Gastroesophageal sphincter (tissue), 4 donors: ENCODE results near the gene SYT14. TPM values are rescaled to one million over a fixed set of nuclear protein-coding genes. Genes with fewer than 3 reads are reported as not detected.
"Not testable (repeated sequence)": the region's sequence is repeated elsewhere in the genome, so short reads cannot be mapped to it uniquely, and the experiment has no call there.

ENCODE experiments used
- ATAC-seq: fragments of 150-250 bp; one replicate; pipeline ENCODE4 v1.9.1; 2016; ENCODE audit warnings: mild to moderate bottlenecking, moderate library complexity
- H3K27ac ChIP-seq, 4 donors: fragments of 200-600 bp; sonication (generic) in 3 of 4; 1 replicate in 3 of 4; 2 replicates in 1 of 4; pipeline ENCODE4 v1.5.1; 2016 to 2019
- H3K27me3 ChIP-seq: fragments of 200-600 bp; sonication (generic); one replicate; pipeline ENCODE4 v1.5.1; 2019
- H3K36me3 ChIP-seq, 2 donors: fragments of 200-600 bp; sonication (generic); one replicate each; pipeline ENCODE4 v1.5.1; 2019; ENCODE audit warnings: control low read depth in 1 of 2
- H3K4me1 ChIP-seq, 3 donors: fragments of 200-600 bp; sonication (generic); 1 replicate in 2 of 3; 2 replicates in 1 of 3; pipeline ENCODE4 v1.5.1; 2016 to 2019; ENCODE audit warnings: control low read depth in 2 of 3
- H3K4me3 ChIP-seq, 2 donors: fragments of 200-600 bp; sonication (generic); one replicate each; pipeline ENCODE4 v1.5.1; 2019; ENCODE audit warnings: mild to moderate bottlenecking in 1 of 2, moderate library complexity in 1 of 2
- H3K9me3 ChIP-seq, 3 donors: fragments of 200-600 bp; sonication (generic); one replicate each; pipeline ENCODE4 v1.5.1; 2017 to 2019; ENCODE audit warnings: control low read depth in 2 of 3
- EP300 ChIP-seq: sonication (generic); formaldehyde crosslinking; IDR thresholded peaks from one replicate; pipeline ENCODE4 v1.6.1; 2017; ENCODE audit warnings: antibody characterized with exemption, mild to moderate bottlenecking
- POLR2A ChIP-seq, 2 donors: fragments of 450-650 bp; IDR thresholded peaks; one replicate each; pipeline ENCODE4 v1.6.1; 2017; ENCODE audit warnings: antibody characterized with exemption in 2 of 2, mild to moderate bottlenecking in 2 of 2, moderate library complexity in 1 of 2
- POLR2AphosphoS5 ChIP-seq: sonication (generic); formaldehyde crosslinking; IDR thresholded peaks from one replicate; pipeline ENCODE4 v1.6.1; 2017; ENCODE audit warnings: antibody characterized with exemption
- WGBS, 2 donors: methylation state at CpG; one replicate each; pipeline ENCODE4 v1.1.5; 2018; ENCODE audit warnings: low coverage in 1 of 2; 5-methylcytosine and 5-hydroxymethylcytosine counted together
- total RNA-seq, 4 donors: library from RNA; depleted of rRNA; stranded (reverse); fragments of >200 nt; gene quantifications; one replicate each; pipeline ENCODE4 v1.1.0, GENCODE V29; 2016
- TF ChIP-seq, protein P1 (sequence below), 4 experiments: fragments of 200-600 bp in 2 of 4; fragments of 450-650 bp in 2 of 4; sonication (generic) in 1 of 4; IDR thresholded peaks; one replicate each; pipeline ENCODE4 v1.5.1; 2017 to 2019; ENCODE audit warnings: antibody characterized with exemption in 4 of 4, mild to moderate bottlenecking in 2 of 4, moderate library complexity in 2 of 4

The SYT14 gene
- total RNA-seq, 4 donors from 2014 or later, result under 0.01 to 0.27 TPM; not detected in 2

DNA sequence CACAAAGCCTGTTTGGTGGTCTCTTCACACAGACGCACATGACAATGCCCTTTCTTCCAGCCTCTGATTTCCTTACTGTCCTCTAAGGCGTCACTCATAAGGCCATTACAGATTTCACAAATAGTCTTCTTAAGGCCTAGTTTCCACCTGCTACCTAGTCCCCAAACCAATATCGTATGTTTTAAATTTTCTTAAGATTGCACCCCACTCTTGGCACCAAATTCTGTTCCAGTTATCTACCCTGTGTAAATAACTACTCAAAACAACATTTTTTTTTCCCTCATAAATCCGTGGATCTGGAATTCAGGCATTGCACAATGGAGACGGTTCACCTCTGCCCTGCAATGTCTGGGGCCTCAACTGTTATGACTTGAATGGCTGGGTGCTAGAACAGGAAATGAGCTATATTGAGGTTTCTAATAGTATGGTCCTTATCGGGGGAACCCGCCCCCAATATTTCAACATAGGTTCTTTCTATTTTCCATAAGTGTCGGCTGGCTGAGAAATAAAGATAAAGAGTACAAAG lies 257.7 kb downstream of the SYT14 start:
- Histone ChIP-seq H3K27me3 (no peaks in the 10 kb centered on the region), H3K4me3 (no peak overlapping the region), H3K27ac (no peak overlapping the region), H3K36me3 (no peaks in the 10 kb centered on the region), H3K4me1 (no peaks in the 10 kb centered on the region), H3K9me3 (peaks cover 0 to 12% (median 0%) of the 10 kb centered on the region in 3 donors)
- TF ChIP-seq, protein P1, sequence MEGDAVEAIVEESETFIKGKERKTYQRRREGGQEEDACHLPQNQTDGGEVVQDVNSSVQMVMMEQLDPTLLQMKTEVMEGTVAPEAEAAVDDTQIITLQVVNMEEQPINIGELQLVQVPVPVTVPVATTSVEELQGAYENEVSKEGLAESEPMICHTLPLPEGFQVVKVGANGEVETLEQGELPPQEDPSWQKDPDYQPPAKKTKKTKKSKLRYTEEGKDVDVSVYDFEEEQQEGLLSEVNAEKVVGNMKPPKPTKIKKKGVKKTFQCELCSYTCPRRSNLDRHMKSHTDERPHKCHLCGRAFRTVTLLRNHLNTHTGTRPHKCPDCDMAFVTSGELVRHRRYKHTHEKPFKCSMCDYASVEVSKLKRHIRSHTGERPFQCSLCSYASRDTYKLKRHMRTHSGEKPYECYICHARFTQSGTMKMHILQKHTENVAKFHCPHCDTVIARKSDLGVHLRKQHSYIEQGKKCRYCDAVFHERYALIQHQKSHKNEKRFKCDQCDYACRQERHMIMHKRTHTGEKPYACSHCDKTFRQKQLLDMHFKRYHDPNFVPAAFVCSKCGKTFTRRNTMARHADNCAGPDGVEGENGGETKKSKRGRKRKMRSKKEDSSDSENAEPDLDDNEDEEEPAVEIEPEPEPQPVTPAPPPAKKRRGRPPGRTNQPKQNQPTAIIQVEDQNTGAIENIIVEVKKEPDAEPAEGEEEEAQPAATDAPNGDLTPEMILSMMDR (IDR thresholded peaks at IDR 0.05), result no peak
- TF ChIP-seq EP300 (no peak), POLR2AphosphoS5 (no peak), POLR2A (IDR thresholded peaks at IDR 0.05) (no peak)
- WGBS, 2 donors, result 84 to 90% methylated on average over 7 to 8 of the region's 8 CpGs
- ATAC-seq, result no peak

DNA sequence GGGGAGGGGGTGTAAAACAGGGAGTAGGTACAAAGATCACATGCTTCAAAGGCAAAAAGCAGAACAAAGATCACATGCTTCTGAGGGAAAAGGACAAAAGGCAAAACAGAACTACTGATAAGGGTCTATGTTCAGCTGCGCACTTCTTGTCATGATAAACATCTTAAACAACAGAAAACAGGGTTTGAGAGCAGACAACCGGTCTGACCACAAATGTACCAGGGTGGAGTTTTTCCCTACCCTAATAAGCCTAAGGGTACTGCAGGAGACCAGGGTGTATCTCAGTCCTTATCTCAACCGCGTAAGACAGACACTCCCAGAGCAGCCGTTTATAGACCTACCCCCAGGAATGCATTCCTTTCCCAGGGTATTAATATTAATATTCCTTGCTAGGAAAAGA lies 258.2 kb downstream of the SYT14 start:
- 75 to 92% methylated on average over 4 to 5 of the region's 5 CpGs for WGBS, 2 donors
- not testable (repeated sequence) for H3K36me3 ChIP-seq, ATAC-seq, H3K4me3 ChIP-seq, H3K27ac ChIP-seq, H3K4me1 ChIP-seq, H3K27me3 ChIP-seq
- H3K9me3 ChIP-seq, result peaks cover 0 to 12% (median 0%) of the 10 kb centered on the region in 3 donors

DNA sequence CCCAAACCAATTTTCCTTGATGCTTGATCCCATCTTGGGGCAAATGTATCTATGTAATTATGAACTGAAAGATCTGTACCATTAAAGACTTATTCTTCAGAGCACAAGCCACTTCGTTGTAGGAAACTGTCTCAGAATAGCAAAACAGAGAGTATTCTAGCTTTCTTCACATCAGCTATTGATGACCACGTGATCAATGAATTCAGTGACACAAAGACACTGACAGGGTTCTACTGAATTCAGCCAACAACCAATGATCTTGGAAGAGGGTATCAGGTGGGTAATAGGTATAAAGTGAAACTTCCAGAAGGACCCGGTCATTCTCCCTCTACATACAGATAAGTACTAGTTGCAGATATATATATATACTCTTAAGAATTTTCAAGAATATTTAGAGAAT lies 260.8 kb downstream of the SYT14 start:
- no peaks in the 10 kb centered on the region for H3K27me3 ChIP-seq
- no peaks in the 10 kb centered on the region for H3K4me1 ChIP-seq
- peaks cover 0 to 12% (median 0%) of the 10 kb centered on the region in 3 donors for H3K9me3 ChIP-seq
- ATAC-seq, result no peak
- no peak for TF ChIP-seq EP300
- TF ChIP-seq POLR2AphosphoS5, result no peak
- TF ChIP-seq POLR2A (IDR thresholded peaks at IDR 0.05), result no peak
- TF ChIP-seq, protein P1 (IDR thresholded peaks at IDR 0.05), result no peak
- H3K4me3 ChIP-seq, result no peak overlapping the region
- H3K27ac ChIP-seq, result no peak overlapping the region
- WGBS, 2 donors, result 67 to 70% methylated on average over 2 to 3 of the region's 3 CpGs
- no peaks in the 10 kb centered on the region for H3K36me3 ChIP-seq

DNA sequence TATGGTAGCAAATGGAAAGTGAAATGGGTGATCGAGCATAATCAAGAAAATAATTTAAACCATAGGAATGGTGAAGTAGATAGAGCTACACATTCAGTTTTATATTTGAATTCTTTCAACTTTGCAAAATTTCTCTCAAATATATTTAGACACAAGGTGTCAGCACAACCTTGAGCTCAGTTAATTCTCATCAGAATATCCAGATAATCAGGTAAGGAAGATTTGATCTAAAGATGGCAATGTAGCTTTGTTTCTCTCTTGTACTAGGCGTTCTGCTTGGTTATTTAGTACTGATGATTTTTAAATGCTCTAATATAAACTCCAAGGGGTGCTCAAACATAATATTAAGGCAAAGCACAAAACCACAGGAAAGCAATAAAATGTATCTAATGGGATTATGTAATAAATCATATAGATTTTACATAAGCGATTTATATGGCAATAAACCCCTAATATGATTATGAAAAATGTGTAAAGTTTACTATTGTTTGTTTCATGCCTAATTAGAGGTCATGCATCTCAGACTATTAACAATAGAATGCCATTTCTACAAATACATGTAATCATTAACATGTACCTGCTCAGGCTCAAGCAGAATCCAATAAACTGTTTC lies 262.2 kb downstream of the SYT14 start:
- no peak overlapping the region for H3K27ac ChIP-seq
- H3K9me3 ChIP-seq, result peaks cover 0 to 12% (median 0%) of the 10 kb centered on the region in 3 donors
- 35 to 64% methylated on average over 3 of the region's 3 CpGs for WGBS, 2 donors
- H3K4me1 ChIP-seq, result no peaks in the 10 kb centered on the region
- ATAC-seq, result no peak
- H3K4me3 ChIP-seq, result no peak overlapping the region
- TF ChIP-seq EP300 (no peak), POLR2A (IDR thresholded peaks at IDR 0.05) (no peak), POLR2AphosphoS5 (no peak)
- TF ChIP-seq, protein P1 (IDR thresholded peaks at IDR 0.05), result peak in 2 of 4 experiments; percentile 44 to 55
- H3K36me3 ChIP-seq, result no peaks in the 10 kb centered on the region
- no peaks in the 10 kb centered on the region for H3K27me3 ChIP-seq

DNA sequence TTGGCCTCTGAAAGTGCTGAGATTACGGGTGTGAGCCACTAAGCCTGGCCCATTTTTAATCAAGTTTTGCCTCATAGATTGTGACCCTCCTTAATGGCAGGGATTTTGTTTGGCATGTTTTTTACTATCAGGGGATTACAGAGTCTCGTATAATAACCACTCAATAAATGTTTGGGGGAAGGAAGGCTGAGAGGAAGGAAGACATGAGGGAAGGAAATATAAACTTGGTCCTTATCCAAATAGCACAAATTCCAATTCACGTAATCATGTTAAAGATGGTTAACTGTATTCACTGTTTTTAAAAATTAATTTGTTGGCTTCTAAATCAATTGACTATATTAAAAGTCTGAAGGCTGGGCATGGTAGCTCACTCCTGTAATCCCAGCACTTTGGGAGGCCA lies 263.7 kb downstream of the SYT14 start:
- Histone ChIP-seq H3K4me1 (no peaks in the 10 kb centered on the region), H3K36me3 (no peaks in the 10 kb centered on the region), H3K9me3 (no peaks in the 10 kb centered on the region), H3K4me3 (no peak overlapping the region), H3K27me3 (no peaks in the 10 kb centered on the region), H3K27ac (no peak overlapping the region)
- ATAC-seq, result no peak
- TF ChIP-seq POLR2AphosphoS5 (no peak), POLR2A (IDR thresholded peaks at IDR 0.05) (no peak), EP300 (no peak)
- TF ChIP-seq, protein P1 (IDR thresholded peaks at IDR 0.05), result no peak
- WGBS, 2 donors, result 42 to 62% methylated on average over 3 of the region's 3 CpGs
